ENCODE results near the gene VWC2L. TPM values are rescaled to one million over a fixed set of nuclear protein-coding genes. Genes with fewer than 3 reads are reported as not detected.

VWC2L gene
- total RNA-seq, 4 donors from 2014 or later = not detected

GRCh38 chr2:214607051-214607450, 196.2 kb downstream of the VWC2L start:
- H3K4me3 ChIP-seq = no peak overlapping the region
- no peak overlapping the region for H3K27ac ChIP-seq
- H3K9me3 ChIP-seq = no peaks in the 10 kb centered on the region
- in situ Hi-C loops (cut with MboI; ENCODE audit: low sequenced_read_pairs in 4 of 4) = no loop called here
- DNase-seq = no peak
- no peaks in the 10 kb centered on the region for H3K27me3 ChIP-seq
- H3K4me1 ChIP-seq = no peaks in the 10 kb centered on the region
- ATAC-seq = no peak
- intact Hi-C loops (cut with DNase I; ENCODE audit: low total_unique reads) = no loop called here
- TF ChIP-seq CTCF (IDR thresholded peaks at IDR 0.05 in 4 of 5, conservative IDR thresholded peaks at IDR 0.05 in 1 of 5) (no peak), POLR2A (IDR thresholded peaks at IDR 0.05) (no peak)
- H3K36me3 ChIP-seq = no peaks in the 10 kb centered on the region

- H3K9me3 ChIP-seq = no peaks in the 10 kb centered on the region
- in situ Hi-C loops (cut with MboI; ENCODE audit: low sequenced_read_pairs in 4 of 4) = no loop called here
- intact Hi-C loops (cut with DNase I; ENCODE audit: low total_unique reads) = no loop called here
- H3K27ac ChIP-seq = no peak overlapping the region
- TF ChIP-seq CTCF (IDR thresholded peaks at IDR 0.05 in 4 of 5, conservative IDR thresholded peaks at IDR 0.05 in 1 of 5) = no peak
- TF ChIP-seq POLR2A (IDR thresholded peaks at IDR 0.05) = no peak
- no peaks in the 10 kb centered on the region for H3K4me1 ChIP-seq
- no peak for DNase-seq
- H3K27me3 ChIP-seq = no peaks in the 10 kb centered on the region
- no peak overlapping the region for H3K4me3 ChIP-seq
- no peak for ATAC-seq
- H3K36me3 ChIP-seq = no peaks in the 10 kb centered on the region
Observed at GRCh38 chr2:214611015-214611414, 200.2 kb downstream of the VWC2L start.

- Histone ChIP-seq H3K27ac (no peak overlapping the region), H3K27me3 (no peaks in the 10 kb centered on the region), H3K4me1 (no peaks in the 10 kb centered on the region), H3K36me3 (no peaks in the 10 kb centered on the region), H3K4me3 (no peak overlapping the region), H3K9me3 (no peaks in the 10 kb centered on the region)
- DNase-seq = no peak
- intact Hi-C loops (cut with DNase I; ENCODE audit: low total_unique reads) = no loop called here
- no peak for ATAC-seq
- TF ChIP-seq POLR2A (IDR thresholded peaks at IDR 0.05) (no peak), CTCF (IDR thresholded peaks at IDR 0.05 in 4 of 5, conservative IDR thresholded peaks at IDR 0.05 in 1 of 5) (no peak)
- in situ Hi-C loops (cut with MboI; ENCODE audit: low sequenced_read_pairs in 4 of 4) = no loop called here
Observed at GRCh38 chr2:214624166-214624760, 213.4 kb downstream of the VWC2L start.

GRCh38 chr2:214628091-214628490, 217.2 kb downstream of the VWC2L start:
- in situ Hi-C loops (cut with MboI; ENCODE audit: low sequenced_read_pairs in 4 of 4) = no loop called here
- ATAC-seq = no peak
- TF ChIP-seq POLR2A (IDR thresholded peaks at IDR 0.05) (no peak), CTCF (IDR thresholded peaks at IDR 0.05 in 4 of 5, conservative IDR thresholded peaks at IDR 0.05 in 1 of 5) (no peak)

More at GRCh38 chr2:214628091-214628490, 217.2 kb downstream of the VWC2L start:
- Histone ChIP-seq H3K9me3 (no peaks in the 10 kb centered on the region), H3K27ac (no peak overlapping the region), H3K4me3 (no peak overlapping the region), H3K27me3 (no peaks in the 10 kb centered on the region), H3K4me1 (no peaks in the 10 kb centered on the region), H3K36me3 (no peaks in the 10 kb centered on the region)
- DNase-seq = no peak
- intact Hi-C loops (cut with DNase I; ENCODE audit: low total_unique reads) = no loop called here
